SIG-M5 treated with dmso at 0.1 percent for 504 hours (cell line): ENCODE measurements around the gene FAN1.

Source experiments
- DNase-seq: peaks from one replicate; lab custom pipeline; 2025; ENCODE audit not compliant: unreplicated experiment; lab: John Stamatoyannopoulos, UW

The FAN1 gene

DNA sequence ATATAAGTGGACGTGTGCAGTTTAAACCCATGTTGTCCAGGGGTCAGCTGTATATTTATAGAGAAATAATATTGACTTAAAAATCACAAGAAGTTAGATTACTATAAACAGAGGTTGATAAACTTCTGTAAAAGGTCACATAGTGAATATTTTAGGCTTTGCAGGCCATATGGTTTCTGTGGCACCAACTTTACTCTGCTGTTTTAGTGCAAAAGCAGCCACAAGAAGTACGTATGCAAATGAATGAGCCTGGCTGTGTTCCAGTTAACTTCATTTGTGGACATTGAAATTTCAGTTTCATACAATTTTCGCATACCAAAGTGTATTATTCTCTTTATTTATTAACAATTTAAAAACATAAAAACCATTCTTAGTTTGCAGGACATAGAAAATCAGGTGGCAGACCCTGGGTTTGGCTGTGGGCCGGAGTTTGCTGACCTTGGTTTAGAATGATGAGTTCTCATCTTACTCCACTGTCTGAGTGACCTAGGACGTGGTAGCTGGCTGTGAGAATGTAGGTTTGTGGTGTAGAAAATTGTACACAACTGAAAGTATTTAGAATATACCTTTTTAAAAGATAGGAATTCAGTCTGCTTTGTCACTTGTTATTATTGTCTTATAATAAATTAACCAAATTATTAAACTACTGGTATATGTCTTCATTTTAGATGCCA, 16.3 kb downstream of the FAN1 start:
- no peak for DNase-seq

GRCh38 chr15:30921106-30921505, 17.4 kb downstream of the FAN1 start:
- DNase-seq: no peak

- DNase-seq: no peak
Measured at GRCh38 chr15:30921781-30922479, 18.2 kb downstream of the FAN1 start.

GRCh38 chr15:30922480-30923311, 19.0 kb downstream of the FAN1 start:
- DNase-seq: no peak

GRCh38 chr15:30923429-30923828, 19.7 kb downstream of the FAN1 start:
- DNase-seq: no peak

DNA sequence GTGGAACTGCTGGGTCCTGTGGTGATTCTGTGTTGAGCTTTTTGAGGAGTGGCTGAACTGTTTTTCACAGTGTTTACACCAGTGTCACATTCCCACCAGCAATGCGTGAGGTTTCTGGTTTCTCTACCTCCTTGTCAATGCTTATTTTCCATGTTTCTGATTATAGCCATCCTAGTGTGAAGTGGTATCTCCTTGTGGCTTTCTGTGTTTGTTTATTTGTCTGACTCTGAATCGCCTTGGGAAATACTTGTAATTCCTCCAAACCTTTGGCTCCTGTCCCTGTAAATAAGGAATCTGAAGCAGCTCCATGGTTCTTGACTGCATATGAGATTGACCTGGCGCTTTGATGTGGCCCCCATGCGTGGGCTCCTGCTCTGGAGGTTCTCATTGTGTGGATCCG, 20.6 kb downstream of the FAN1 start:
- no peak for DNase-seq

GRCh38 chr15:30925686-30926085, 22.0 kb downstream of the FAN1 start:
- DNase-seq: no peak

DNA sequence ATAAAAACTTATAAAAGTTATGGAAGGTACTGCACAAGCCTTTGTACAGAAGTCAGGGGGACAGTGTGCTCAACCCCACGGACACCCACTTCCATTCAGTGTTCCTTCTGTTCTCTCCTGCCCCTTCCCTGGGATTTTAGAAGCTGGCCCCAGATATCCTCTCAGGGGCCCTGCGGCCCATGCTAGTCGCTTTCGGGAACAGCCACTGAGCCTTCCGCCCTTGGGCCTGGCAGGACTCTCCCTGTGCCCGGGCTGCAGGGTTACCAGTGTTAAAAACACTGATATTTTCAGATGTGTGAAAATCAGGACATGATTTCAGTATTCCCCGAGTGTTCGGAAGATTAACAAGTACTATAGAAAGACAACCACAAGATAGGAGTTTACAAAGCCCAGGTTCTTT, 22.4 kb downstream of the FAN1 start:
- DNase-seq: no peak

- DNase-seq: no peak
Measured at GRCh38 chr15:30927148-30927761, 23.5 kb downstream of the FAN1 start.

- no peak for DNase-seq
Measured at GRCh38 chr15:30928076-30928475, 24.4 kb downstream of the FAN1 start.

DNA sequence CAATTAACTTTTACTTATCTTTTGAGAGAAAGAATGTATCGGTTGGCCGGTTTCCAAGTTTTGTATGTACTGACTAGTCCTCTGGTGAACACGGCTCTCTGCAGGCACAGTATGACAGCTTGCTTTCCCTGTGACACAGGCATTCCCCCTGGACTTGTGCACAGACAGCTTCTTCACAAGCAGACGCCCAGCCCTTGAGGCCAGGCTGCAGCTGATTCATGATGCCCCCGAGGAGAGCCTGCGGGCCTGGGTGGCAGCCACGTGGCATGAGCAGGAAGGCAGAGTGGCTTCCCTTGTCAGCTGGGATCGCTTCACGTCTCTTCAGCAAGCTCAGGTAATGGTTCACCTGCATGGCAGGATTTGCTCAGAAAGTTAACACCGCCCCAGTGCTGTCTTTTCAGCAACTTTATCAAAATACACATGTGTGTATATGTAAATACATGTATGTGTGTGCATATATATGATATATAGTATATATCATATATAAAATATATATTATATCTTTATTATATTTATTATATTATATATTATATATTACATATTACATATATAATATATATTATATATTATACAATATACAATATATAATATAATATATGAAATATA, 25.5 kb downstream of the FAN1 start:
- DNase-seq: no peak

- no peak for DNase-seq
Measured at GRCh38 chr15:30929982-30930381, 26.3 kb downstream of the FAN1 start.

DNA sequence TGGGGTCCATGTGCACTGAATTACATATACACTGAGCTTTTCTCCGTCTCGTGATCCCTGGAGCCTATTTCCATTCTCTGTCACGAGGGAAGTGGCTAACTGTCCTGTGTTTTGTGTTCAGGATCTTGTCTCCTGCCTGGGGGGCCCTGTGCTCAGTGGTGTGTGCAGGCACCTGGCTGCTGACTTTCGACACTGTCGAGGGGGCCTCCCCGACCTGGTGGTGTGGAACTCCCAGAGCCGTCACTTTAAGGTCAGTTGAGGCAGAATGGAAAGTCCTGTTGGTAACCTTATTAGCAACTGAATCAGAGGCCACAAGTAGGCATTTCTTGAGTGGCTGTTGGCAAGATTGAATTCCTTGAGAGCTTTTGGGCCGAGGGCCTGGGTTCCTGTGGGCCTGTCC, 26.7 kb downstream of the FAN1 start:
- no peak for DNase-seq

DNA sequence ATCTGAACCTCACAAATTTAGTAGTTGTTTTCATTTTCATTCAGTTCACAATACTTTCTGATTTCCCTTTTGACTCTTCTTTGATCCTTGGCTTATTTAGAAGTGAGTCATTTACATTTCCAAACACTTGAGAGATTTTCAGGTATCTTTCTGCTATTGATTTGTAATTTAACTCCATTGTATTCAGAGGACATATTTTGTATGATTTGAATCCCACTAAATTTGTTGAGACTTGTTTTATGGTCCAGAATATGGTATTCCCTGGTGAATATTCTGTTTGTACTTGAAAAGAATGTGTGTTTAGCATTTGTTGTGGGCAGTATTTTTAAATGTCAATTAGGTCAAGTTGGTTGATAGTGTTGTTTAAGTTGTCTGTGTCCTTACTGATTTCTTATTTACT, 29.6 kb downstream of the FAN1 start:
- no peak for DNase-seq

DNA sequence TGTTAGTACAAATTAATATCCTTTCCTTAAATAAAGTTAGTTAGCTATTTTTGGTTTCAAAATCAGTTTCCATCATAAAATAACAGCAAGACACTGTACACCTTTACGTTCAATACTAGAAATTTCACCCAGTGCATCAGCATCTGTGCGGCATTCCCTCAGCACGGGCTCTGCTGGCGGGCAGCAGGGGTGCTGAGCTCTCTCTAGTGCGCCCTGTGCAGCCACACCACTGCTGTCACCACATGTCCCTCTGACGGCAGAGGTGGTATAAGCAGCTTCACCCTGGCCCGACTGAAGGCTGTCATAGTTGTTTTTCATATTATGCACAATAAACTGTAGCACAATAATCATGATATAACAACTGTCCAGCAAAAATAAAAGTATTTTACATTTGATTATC, 35.4 kb downstream of the FAN1 start:
- DNase-seq: no peak

DNA sequence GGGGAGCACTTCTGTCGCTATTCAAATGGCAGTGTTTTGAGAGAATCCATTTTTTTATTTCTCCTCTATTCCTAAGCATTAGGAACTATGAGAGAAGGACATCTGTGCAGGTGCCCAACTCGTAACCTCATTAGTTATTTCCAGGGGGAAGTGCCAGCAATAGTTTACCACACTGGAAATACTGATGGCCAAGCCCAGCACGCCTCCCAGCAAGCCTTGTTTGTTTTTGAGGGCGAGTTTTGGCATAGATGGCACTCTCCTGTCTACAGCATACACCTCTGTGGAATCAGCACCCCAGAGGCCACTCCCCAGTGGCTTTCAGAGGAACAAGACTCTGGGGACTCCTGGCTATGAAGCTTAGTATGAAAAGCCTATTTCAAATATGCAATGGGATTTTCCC, 36.6 kb downstream of the FAN1 start:
- DNase-seq: no peak

DNA sequence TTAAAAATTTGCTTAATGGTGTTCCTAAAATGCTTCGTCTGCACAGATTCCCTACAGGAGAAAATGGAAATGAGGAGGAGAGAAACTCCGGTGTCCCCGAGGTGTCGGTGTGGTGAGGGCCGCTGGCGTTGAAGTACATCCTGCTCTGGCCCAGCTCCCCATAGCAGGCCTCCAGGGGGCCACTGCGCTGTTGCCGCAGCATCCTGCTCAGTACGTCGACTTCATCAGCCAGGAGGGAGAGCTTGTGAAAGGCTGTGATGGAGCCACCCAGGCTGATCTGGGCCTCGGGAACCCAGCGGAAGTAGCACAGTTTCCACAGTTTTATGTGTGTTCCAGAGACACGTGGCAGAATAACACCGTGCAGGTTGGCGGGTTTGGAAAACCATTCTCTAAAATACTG, 37.8 kb downstream of the FAN1 start:
- DNase-seq: no peak

DNA sequence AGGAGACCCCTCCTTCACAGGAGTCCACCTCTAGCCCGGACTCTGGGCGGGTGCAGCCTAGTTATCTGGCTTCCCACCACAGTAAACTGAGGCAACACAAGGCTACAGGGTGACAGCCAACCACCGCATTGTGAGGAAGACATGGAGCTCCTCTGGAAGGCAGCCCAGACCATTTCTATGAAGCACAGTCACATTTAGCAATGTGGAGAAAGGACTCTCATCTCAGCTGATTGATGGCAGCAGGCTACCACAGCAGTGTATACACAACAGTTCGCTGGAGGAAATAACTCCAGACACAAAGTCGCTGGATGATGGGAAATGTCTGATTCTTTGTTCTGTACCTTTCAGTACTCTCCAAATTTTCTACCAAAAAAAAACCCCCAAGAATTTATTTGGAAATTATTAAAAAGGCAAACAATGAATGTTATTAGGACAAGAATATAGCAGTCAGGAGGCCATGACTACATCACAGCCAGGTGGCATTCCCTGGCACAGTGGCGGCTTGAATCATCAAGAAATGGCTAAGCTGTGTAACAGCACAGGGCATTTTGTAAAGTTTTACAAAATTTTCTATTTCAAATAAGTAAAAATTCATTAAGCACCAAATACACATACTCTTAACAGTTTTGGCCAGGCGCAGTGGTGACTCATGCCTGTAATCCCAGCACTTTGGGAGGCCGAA, 40.1 kb downstream of the FAN1 start:
- DNase-seq: no peak

DNA sequence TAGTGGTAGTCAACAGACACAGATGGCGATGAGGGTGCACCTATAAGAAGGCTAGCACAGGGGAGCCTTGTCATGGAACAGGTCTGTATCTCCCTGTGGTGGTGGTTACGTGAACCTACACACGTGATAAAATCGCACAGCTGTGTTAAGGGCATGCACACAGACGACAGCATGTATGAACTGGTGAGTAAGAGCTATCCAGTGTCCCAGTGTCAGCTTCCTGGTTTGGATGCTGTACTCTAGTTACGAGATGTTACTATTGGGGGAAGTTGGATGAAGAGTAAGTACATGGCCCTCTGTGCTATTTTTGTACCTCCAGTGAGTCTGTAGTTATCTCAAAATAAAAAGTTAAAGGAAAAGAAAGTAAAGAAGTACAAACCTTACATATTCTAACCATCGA, 49.5 kb downstream of the FAN1 start:
- DNase-seq: no peak

DNA sequence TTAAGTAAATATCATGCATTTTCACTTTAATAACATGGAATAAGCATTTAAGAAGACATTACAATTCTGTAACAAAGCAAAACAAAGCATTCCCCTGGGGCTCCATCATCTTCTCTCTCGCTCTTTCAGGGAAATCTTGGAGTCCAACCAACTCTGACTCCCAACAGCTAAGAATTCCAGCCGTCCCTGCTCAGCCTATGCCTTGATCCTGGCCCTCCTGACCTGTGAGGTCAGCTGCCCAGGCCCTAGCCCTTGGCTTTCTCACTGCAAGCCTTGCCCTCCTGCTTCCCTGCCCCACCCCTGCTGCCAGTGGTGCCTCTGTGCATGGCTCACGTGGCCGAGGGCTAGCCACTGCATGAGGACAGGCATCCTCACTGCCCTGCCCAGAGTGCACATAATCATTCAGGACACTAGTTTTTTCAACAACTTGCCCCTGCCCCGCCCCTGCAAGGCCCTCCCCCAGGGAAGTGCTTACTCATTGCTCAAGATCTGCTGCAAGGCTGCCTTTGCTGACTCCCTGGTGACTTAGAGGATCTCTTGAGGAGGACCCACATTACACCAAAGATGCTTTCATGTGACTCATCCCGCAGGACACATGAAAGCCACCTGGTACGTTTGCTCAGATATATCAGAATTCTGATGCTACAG, 50.1 kb downstream of the FAN1 start:
- peak; percentile 54 for DNase-seq
